Ishikawa (cell line): ENCODE results near the gene PCDH9.

Experiments
- CEBPB ChIP-seq: IDR thresholded peaks from 2 replicates; pipeline ENCODE4 v1.6.1; 2012
- CREB1 ChIP-seq: IDR thresholded peaks from 2 replicates; pipeline ENCODE4 v1.6.1; 2012; ENCODE audit warnings: low read depth
- EGR1 ChIP-seq: IDR thresholded peaks from 2 replicates; pipeline ENCODE4 v1.6.1; 2012
- EP300 ChIP-seq: IDR thresholded peaks from 2 replicates; pipeline ENCODE4 v1.6.1; 2012; ENCODE audit warnings: borderline replicate concordance
- FOXM1 ChIP-seq: IDR thresholded peaks from 2 replicates; pipeline ENCODE4 v1.6.1; 2012; ENCODE audit warnings: low read depth, borderline replicate concordance
- NFIC ChIP-seq: IDR thresholded peaks from 2 replicates; pipeline ENCODE4 v1.6.1; 2012
- RAD21 ChIP-seq: IDR thresholded peaks from 2 replicates; pipeline ENCODE4 v1.6.1; 2012; ENCODE audit warnings: low read depth
- TAF1 ChIP-seq: IDR thresholded peaks from 2 replicates; pipeline ENCODE4 v1.6.1; 2012; ENCODE audit warnings: low read depth, mild to moderate bottlenecking
- TCF12 ChIP-seq: IDR thresholded peaks from 2 replicates; pipeline ENCODE4 v1.6.1; 2012; ENCODE audit warnings: low read depth
- TEAD4 ChIP-seq: IDR thresholded peaks from 2 replicates; pipeline ENCODE4 v1.6.1; 2012
- YY1 ChIP-seq: IDR thresholded peaks from 2 replicates; pipeline ENCODE4 v1.6.1; 2012; ENCODE audit warnings: low read depth
- ZBTB7A ChIP-seq: IDR thresholded peaks from 2 replicates; pipeline ENCODE4 v1.6.1; 2012; ENCODE audit warnings: low read depth
- TF ChIP-seq, protein P1 (sequence below): IDR thresholded peaks from 2 replicates; pipeline ENCODE4 v1.6.1; 2012
- TF ChIP-seq, protein P2 (sequence below): IDR thresholded peaks from 2 replicates; pipeline ENCODE4 v1.6.1; 2012; ENCODE audit warnings: low read depth, mild to moderate bottlenecking
- TF ChIP-seq, protein P3 (sequence below): IDR thresholded peaks from 2 replicates; pipeline ENCODE4 v1.6.1; 2012

Gene PCDH9

DNA sequence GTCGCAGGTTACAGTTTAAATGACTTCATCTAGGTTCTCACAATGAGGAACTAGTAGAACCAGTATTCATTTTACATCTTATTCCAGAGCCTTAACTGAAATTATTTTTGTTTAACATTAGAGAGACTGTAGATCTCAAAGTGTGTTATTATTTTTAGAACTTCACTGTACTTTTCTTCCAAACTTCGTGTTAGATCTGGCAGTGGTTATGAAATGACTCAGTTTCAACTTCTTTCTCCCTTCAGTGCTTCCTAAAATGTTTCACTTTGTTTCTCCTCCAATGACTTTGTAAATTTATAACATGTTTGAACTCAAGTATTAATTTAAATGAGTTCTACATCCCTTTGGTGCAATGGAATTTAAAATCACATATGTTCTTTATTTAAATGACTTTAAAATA lies 139.3 kb downstream of the PCDH9 start:
- TF ChIP-seq TAF1, result no peak
- TF ChIP-seq, protein P1, sequence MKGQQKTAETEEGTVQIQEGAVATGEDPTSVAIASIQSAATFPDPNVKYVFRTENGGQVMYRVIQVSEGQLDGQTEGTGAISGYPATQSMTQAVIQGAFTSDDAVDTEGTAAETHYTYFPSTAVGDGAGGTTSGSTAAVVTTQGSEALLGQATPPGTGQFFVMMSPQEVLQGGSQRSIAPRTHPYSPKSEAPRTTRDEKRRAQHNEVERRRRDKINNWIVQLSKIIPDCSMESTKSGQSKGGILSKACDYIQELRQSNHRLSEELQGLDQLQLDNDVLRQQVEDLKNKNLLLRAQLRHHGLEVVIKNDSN, result no peak
- no peak for TF ChIP-seq YY1
- no peak for TF ChIP-seq FOXM1
- no peak for TF ChIP-seq NFIC
- no peak for TF ChIP-seq EGR1
- no peak for TF ChIP-seq ZBTB7A
- TF ChIP-seq RAD21, result no peak
- TF ChIP-seq CEBPB, result no peak
- TF ChIP-seq EP300, result no peak
- TF ChIP-seq TCF12, result no peak
- no peak for TF ChIP-seq TEAD4
- TF ChIP-seq, protein P2, sequence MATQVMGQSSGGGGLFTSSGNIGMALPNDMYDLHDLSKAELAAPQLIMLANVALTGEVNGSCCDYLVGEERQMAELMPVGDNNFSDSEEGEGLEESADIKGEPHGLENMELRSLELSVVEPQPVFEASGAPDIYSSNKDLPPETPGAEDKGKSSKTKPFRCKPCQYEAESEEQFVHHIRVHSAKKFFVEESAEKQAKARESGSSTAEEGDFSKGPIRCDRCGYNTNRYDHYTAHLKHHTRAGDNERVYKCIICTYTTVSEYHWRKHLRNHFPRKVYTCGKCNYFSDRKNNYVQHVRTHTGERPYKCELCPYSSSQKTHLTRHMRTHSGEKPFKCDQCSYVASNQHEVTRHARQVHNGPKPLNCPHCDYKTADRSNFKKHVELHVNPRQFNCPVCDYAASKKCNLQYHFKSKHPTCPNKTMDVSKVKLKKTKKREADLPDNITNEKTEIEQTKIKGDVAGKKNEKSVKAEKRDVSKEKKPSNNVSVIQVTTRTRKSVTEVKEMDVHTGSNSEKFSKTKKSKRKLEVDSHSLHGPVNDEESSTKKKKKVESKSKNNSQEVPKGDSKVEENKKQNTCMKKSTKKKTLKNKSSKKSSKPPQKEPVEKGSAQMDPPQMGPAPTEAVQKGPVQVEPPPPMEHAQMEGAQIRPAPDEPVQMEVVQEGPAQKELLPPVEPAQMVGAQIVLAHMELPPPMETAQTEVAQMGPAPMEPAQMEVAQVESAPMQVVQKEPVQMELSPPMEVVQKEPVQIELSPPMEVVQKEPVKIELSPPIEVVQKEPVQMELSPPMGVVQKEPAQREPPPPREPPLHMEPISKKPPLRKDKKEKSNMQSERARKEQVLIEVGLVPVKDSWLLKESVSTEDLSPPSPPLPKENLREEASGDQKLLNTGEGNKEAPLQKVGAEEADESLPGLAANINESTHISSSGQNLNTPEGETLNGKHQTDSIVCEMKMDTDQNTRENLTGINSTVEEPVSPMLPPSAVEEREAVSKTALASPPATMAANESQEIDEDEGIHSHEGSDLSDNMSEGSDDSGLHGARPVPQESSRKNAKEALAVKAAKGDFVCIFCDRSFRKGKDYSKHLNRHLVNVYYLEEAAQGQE, result no peak
- TF ChIP-seq CREB1, result no peak
- TF ChIP-seq, protein P3, sequence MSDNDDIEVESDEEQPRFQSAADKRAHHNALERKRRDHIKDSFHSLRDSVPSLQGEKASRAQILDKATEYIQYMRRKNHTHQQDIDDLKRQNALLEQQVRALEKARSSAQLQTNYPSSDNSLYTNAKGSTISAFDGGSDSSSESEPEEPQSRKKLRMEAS, result no peak

DNA sequence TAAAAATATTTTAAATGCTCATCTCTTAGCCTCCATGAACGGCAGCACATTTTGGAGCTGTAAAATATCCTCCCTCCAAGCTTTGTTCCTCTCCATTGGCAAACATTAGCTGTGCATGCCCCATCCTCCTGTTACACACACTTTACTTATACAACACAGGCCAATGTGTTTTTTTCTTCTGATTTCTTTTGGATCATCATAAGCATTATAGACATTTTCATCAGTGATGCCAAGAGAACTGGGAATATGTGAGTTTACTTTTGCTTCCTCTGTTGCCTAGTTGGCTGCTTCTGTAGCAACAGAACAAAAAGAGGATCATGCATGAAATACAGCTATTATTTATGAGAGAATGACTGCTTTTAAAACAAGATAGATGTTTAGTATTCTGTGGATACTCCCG lies 142.6 kb downstream of the PCDH9 start:
- TF ChIP-seq, protein P1, result no peak
- no peak for TF ChIP-seq TEAD4
- TF ChIP-seq ZBTB7A, result no peak
- no peak for TF ChIP-seq TAF1
- TF ChIP-seq FOXM1, result no peak
- TF ChIP-seq CREB1, result no peak
- no peak for TF ChIP-seq EP300
- no peak for TF ChIP-seq YY1

DNA sequence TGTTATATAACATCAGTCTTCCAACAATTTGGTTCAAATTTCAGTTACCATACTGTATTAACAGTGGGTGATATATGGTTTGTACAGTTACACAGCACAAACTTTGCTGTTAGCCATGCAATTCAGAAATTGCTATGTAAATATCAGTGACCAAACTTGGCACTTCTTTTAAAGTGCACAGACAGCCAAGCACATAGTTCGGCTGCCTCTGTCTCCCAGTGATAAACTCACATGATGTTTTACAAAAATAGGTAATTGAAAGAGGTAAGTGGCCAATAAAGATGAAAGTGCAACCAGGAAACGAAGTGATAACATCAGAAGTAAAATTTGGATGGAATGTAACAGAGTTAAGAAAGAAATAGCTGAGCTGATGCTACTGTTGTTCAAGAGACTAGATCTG lies 143.9 kb downstream of the PCDH9 start:
- no peak for TF ChIP-seq CEBPB
- no peak for TF ChIP-seq YY1
- TF ChIP-seq RAD21, result no peak
- no peak for TF ChIP-seq TCF12

DNA sequence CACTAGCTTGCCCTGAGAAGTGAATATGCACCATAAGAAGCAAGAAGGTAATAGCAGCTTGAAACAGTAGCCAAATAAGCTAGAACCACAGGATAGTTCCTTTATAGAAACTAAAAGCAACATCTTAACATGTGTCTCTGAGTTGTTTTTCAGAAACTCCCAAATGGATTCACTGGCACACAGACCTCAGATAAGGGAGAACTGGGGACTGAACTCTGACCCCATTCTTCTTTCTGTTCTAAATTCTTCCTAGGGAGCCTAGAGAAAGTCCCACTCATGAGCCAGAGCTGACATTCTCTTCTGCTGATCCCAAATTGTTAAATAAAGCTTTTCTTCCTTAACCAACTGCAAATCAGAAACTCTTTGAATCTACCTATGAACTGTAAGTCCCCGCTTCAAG lies 146.1 kb downstream of the PCDH9 start:
- no peak for TF ChIP-seq CREB1
- TF ChIP-seq TAF1, result no peak
- no peak for TF ChIP-seq EP300
- no peak for TF ChIP-seq CEBPB
- TF ChIP-seq NFIC, result no peak
- no peak for TF ChIP-seq FOXM1
- TF ChIP-seq ZBTB7A, result no peak
- TF ChIP-seq EGR1, result no peak
- TF ChIP-seq, protein P1, result no peak
- TF ChIP-seq TEAD4, result no peak
- TF ChIP-seq YY1, result no peak
- TF ChIP-seq RAD21, result no peak
- TF ChIP-seq, protein P3, result no peak

DNA sequence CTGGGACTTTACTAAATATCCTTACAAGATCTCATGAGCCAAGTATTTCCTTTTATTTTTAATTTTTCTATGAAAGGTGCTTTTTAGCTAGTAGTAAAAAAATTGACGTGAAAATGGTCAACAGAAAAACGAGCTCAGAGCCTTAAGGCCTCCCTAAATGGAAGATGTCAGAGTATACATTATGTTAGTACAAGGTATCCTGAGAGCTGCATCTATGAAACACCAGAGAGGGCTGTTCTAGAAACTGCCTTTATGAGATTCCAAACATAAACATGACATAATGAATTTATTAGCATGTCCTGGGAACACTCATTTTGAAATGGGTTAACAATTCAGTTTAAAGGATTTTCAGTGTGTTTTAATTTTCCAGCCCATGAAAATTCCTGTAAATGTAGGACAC lies 146.6 kb downstream of the PCDH9 start:
- no peak for TF ChIP-seq FOXM1
- no peak for TF ChIP-seq ZBTB7A
- TF ChIP-seq, protein P3, result no peak
- no peak for TF ChIP-seq CREB1
- TF ChIP-seq EGR1, result no peak
- TF ChIP-seq RAD21, result no peak
- no peak for TF ChIP-seq YY1

DNA sequence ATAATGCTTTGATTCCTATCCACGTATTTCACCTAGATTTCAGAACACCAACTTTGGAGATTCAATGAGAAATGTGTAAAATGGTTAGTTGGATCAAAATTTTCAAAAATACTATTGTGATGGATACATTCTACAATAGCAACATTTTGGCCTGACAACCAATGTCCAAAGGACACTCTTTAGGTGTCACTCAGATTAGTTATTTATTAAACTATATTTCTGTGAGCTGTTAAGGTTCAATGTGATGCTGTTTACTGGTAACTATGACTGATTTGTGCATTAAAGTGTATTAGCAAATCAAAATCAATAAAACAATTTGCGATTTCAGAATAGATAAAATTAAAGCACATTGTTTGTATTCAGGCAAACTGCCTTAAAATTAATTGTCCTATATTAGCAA lies 149.8 kb downstream of the PCDH9 start:
- TF ChIP-seq EGR1 (no peak), YY1 (no peak), CREB1 (no peak), TEAD4 (no peak), RAD21 (no peak), ZBTB7A (no peak), TCF12 (no peak)
- TF ChIP-seq, protein P1, result no peak

DNA sequence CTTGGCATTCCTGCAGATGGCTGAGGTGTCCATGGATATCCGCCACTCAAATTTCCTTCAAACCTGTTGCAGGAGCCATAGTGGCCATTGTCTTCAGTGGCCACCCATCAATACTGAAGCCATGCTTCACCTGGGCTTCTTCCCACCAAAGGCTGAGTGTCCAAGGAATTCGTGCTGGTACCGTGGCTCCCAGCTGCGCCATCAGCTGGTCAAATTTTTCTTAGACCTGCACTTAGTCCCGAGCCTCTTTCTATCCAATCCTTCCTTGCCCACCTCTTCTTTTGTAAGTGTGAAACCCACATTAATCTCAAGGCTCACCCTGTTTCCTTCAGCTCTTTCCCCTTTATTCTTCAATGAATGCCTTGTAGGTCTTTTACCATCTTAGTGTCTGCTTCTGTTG lies 152.1 kb downstream of the PCDH9 start:
- TF ChIP-seq CREB1, result no peak
- TF ChIP-seq RAD21, result no peak
- TF ChIP-seq, protein P1, result no peak
- TF ChIP-seq NFIC, result no peak
- no peak for TF ChIP-seq FOXM1
- no peak for TF ChIP-seq ZBTB7A
- TF ChIP-seq EP300, result no peak
- no peak for TF ChIP-seq TEAD4
- TF ChIP-seq, protein P3, result no peak
- TF ChIP-seq, protein P2, result no peak
- TF ChIP-seq TAF1, result no peak
- TF ChIP-seq YY1, result no peak
- TF ChIP-seq EGR1, result no peak
- TF ChIP-seq TCF12, result no peak
- no peak for TF ChIP-seq CEBPB
